Vagina (tissue), 2 donors: ENCODE results near the gene PCYT1B.

Experiments
- CTCF ChIP-seq, 3 experiments: fragments of 450-650 bp in 2 of 3; fragments of 200-600 bp in 1 of 3; sonication (generic) in 1 of 3; IDR thresholded peaks; one replicate each; pipeline ENCODE4 v1.5.1; 2017 to 2019; ENCODE audit warnings: antibody characterized with exemption in 3 of 3, mild to moderate bottlenecking in 2 of 3, moderate library complexity in 2 of 3
- POLR2A ChIP-seq, 2 donors: fragments of 450-650 bp; IDR thresholded peaks; one replicate each; pipeline ENCODE4 v1.6.1; 2017; ENCODE audit warnings: antibody characterized with exemption in 2 of 2, mild to moderate bottlenecking in 2 of 2, moderate library complexity in 2 of 2
- POLR2AphosphoS5 ChIP-seq, 2 donors: sonication (generic); formaldehyde crosslinking; IDR thresholded peaks; one replicate each; pipeline ENCODE4 v1.9.0; 2017; ENCODE audit warnings: antibody characterized with exemption in 2 of 2, mild to moderate bottlenecking in 2 of 2, low read depth in 1 of 2; ENCODE audit not compliant: insufficient read depth in 1 of 2

- TF ChIP-seq POLR2AphosphoS5 (IDR thresholded peaks at IDR 0.05; ENCODE audit: insufficient read depth in 1 of 2, low read depth in 1 of 2), result no peak
- TF ChIP-seq CTCF (IDR thresholded peaks at IDR 0.05), result no peak
- no peak for TF ChIP-seq POLR2A (IDR thresholded peaks at IDR 0.05)
Measured at GRCh38 chrX:24694825-24695224, 47.7 kb upstream of the PCYT1B start.
